ENCODE measurements around the gene TMC5. TPM values are rescaled to one million over a fixed set of nuclear protein-coding genes. Genes with fewer than 3 reads are reported as not detected.

The TMC5 gene
- total RNA-seq, 1 experiment from 2014 or later: 1.2 TPM

DNA sequence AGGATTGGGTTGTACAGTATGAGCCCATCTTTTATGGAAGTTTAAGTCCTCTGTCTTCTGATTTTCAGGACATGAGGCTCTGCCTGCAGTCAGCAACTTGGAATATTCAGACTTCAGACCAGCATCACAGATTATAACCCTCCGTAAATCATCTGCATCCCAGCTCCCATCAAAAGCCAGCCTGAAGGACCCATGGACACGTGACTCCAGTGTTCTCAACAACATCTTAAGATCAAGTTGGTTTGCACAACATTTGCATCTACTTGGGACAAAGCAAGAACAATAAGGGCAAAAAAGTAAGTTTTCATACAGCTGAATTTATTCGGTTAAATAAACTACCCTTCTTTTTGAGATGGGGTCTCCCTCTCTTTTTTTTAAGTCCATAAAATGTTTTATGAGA, 12.7 kb downstream of the TMC5 start:
- Histone ChIP-seq H3K9me3 (ENCODE audit: control insufficient read depth, low read depth, low read length) (no peaks in the 10 kb centered on the region), H3K56ac (ENCODE audit: insufficient read length, low read depth, low read length) (no peak overlapping the region), H3K4me1 (ENCODE audit: insufficient read depth, low read length) (no peaks in the 10 kb centered on the region), H2BK12ac (ENCODE audit: insufficient read length, low read depth, low read length) (no peak overlapping the region), H2AFZ (ENCODE audit: low read length) (no peak overlapping the region), H2BK120ac (ENCODE audit: low read depth, low read length, poor library complexity, severe bottlenecking) (no peak overlapping the region), H3T11ph (ENCODE audit: low read length) (no peak overlapping the region), H2BK5ac (ENCODE audit: insufficient read length, low read length) (no peak overlapping the region), H3K4me2 (ENCODE audit: insufficient read depth, insufficient read length, low read length) (no peak overlapping the region), H3K23ac (ENCODE audit: insufficient read length, low read depth, low read length) (no peak overlapping the region), H3K23me2 (ENCODE audit: insufficient read length, low read depth, low read length, poor library complexity, severe bottlenecking) (no peaks in the 10 kb centered on the region), H3K9ac (ENCODE audit: extremely low read depth, insufficient read length, low read length) (no peak overlapping the region), H3K4ac (ENCODE audit: low read depth, low read length) (no peak overlapping the region), H4K5ac (ENCODE audit: insufficient read length, low read depth, low read length) (no peak overlapping the region), H4K91ac (ENCODE audit: insufficient read length, low read depth, low read length) (no peak overlapping the region), H3K18ac (ENCODE audit: insufficient read length, low read depth, low read length) (no peak overlapping the region), H4K20me1 (ENCODE audit: control insufficient read depth, insufficient read depth, insufficient read length) (no peaks in the 10 kb centered on the region), H2AK5ac (ENCODE audit: insufficient read length, low read length) (no peak overlapping the region), H3K27me3 (ENCODE audit: insufficient read depth, low read length) (no peaks in the 10 kb centered on the region), H4K8ac (replicated peaks; ENCODE audit: insufficient read length, low read depth, low read length) (no peak overlapping the region), H3K79me2 (ENCODE audit: insufficient read depth, low read length) (no peaks in the 10 kb centered on the region), H2BK20ac (ENCODE audit: low read depth, low read length, poor library complexity, severe bottlenecking) (no peak overlapping the region), H3K79me1 (ENCODE audit: insufficient read depth, low read depth, low read length, poor library complexity, severe bottlenecking) (no peaks in the 10 kb centered on the region), H2BK15ac (ENCODE audit: low read depth, low read length) (no peak overlapping the region), H3K27ac (ENCODE audit: insufficient read length, low read depth, low read length) (no peak overlapping the region), H3K14ac (ENCODE audit: insufficient read depth, low read length) (no peak overlapping the region)
- Mint-ChIP-seq H3K9me3 (no peaks in the 10 kb centered on the region), H3K4me1 (peaks cover 9% of the 10 kb centered on the region in 2 experiments), H3K27me3 (ENCODE audit: low read depth) (no peaks in the 10 kb centered on the region), H3K36me3 (ENCODE audit: insufficient read depth in 1 of 3, low read depth in 3 of 3) (no peaks in the 10 kb centered on the region), H3K4me3 (no peak overlapping the region), H3K27ac (no peak overlapping the region)
- WGBS (ENCODE audit: extremely low coverage, insufficient read length, low lambda C conversion rate): no CpG with 5 or more reads among the region's 3 CpGs
- no peak for DNase-seq
- no peak for TF ChIP-seq CTCF (conservative IDR thresholded peaks at IDR 0.05)
